OCI-LY7 (cell line): Measurements from ENCODE around the gene ICAM1.

Experiments used
- CTCF ChIP-seq: fragments of 200-600 bp; sonication (generic); conservative IDR thresholded peaks from 2 replicates; pipeline ENCODE4 v1.5.1; 2014; ENCODE audit warnings: mild to moderate bottlenecking, antibody characterized with exemption, low read length, moderate library complexity, mixed read lengths
- EZH2phosphoT487 ChIP-seq: fragments of 200-600 bp; sonication (generic); IDR thresholded peaks from 2 replicates; pipeline ENCODE4 v1.6.1; 2018; ENCODE audit warnings: low read depth, borderline replicate concordance, mild to moderate bottlenecking, mixed run types, antibody characterized with exemption, low read length, moderate library complexity, mixed read lengths

GRCh38 chr19:10329555-10329954 is 58.6 kb downstream of the ICAM1 start:
- TF ChIP-seq CTCF: no peak
- no peak for TF ChIP-seq EZH2phosphoT487
